ENCODE data around the gene SMAD3. TPM values are rescaled to one million over a fixed set of nuclear protein-coding genes. Genes with fewer than 3 reads are reported as not detected.

SMAD3 gene
- total and polyA plus RNA-seq, 2 of the 4 experiments (the other 2 are of a cell fraction), result 71.0 to 177 TPM

DNA sequence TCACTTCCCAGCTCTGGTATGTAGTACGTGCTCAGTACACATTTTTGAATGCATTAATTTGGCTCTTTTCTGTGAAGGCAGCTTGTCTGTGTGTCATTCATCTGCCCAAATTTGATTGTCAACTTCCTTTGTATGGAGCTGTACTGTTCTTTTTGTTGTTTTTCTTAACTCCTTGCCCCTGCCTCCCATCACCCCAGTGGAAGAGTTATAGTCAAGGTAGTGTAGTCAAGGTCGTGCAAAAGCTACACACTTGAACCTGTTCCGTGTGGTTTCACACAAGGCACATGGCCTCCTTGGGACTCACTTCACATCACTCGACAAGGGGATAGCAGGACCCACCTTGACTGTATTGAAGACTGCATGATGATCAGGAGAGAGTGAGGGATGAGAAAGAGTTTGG lies 37.6 kb downstream of the SMAD3 start:
- intact Hi-C loops (cut with micrococcal nuclease), result no loop called here
- H3K9me3 ChIP-seq (ENCODE audit: control insufficient read depth, insufficient read depth, low read length), result no peaks in the 10 kb centered on the region
- peaks cover 70% of the 10 kb centered on the region for H3K4me1 ChIP-seq (ENCODE audit: control insufficient read depth, insufficient read depth, low read length)
- peak overlapping the region; percentile 43; the same call in 1 of the 2 replicates for H3K18ac ChIP-seq (ENCODE audit: low read depth, low read length)
- no peak for TF ChIP-seq RFX5 (IDR thresholded peaks at IDR 0.05; ENCODE audit: low read depth, low read length)
- TF ChIP-seq, protein P1, sequence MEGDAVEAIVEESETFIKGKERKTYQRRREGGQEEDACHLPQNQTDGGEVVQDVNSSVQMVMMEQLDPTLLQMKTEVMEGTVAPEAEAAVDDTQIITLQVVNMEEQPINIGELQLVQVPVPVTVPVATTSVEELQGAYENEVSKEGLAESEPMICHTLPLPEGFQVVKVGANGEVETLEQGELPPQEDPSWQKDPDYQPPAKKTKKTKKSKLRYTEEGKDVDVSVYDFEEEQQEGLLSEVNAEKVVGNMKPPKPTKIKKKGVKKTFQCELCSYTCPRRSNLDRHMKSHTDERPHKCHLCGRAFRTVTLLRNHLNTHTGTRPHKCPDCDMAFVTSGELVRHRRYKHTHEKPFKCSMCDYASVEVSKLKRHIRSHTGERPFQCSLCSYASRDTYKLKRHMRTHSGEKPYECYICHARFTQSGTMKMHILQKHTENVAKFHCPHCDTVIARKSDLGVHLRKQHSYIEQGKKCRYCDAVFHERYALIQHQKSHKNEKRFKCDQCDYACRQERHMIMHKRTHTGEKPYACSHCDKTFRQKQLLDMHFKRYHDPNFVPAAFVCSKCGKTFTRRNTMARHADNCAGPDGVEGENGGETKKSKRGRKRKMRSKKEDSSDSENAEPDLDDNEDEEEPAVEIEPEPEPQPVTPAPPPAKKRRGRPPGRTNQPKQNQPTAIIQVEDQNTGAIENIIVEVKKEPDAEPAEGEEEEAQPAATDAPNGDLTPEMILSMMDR (conservative IDR thresholded peaks at IDR 0.05; ENCODE audit: low read depth, low read length), result no peak
- TF ChIP-seq CEBPB (IDR thresholded peaks at IDR 0.05; ENCODE audit: low read depth, low read length), result no peak
- TF ChIP-seq MAZ (IDR thresholded peaks at IDR 0.05; ENCODE audit: borderline replicate concordance, low read depth, low read length), result no peak
- TF ChIP-seq RAD21 (IDR thresholded peaks at IDR 0.05; ENCODE audit: low read length), result no peak
- TF ChIP-seq, protein P2, sequence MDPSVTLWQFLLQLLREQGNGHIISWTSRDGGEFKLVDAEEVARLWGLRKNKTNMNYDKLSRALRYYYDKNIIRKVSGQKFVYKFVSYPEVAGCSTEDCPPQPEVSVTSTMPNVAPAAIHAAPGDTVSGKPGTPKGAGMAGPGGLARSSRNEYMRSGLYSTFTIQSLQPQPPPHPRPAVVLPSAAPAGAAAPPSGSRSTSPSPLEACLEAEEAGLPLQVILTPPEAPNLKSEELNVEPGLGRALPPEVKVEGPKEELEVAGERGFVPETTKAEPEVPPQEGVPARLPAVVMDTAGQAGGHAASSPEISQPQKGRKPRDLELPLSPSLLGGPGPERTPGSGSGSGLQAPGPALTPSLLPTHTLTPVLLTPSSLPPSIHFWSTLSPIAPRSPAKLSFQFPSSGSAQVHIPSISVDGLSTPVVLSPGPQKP (IDR thresholded peaks at IDR 0.05; ENCODE audit: borderline replicate concordance, low read depth, low read length), result no peak
- TF ChIP-seq RCOR1 (IDR thresholded peaks at IDR 0.05; ENCODE audit: insufficient replicate concordance, low read length), result no peak
- no peak for TF ChIP-seq MAFK (IDR thresholded peaks at IDR 0.05; ENCODE audit: low read depth, low read length)
- TF ChIP-seq SMC3 (IDR thresholded peaks at IDR 0.05; ENCODE audit: low read depth, low read length), result no peak
- TF ChIP-seq NFE2L2 (IDR thresholded peaks at IDR 0.05; ENCODE audit: low read depth, low read length), result no peak
- no peak for TF ChIP-seq FOS (IDR thresholded peaks at IDR 0.05; ENCODE audit: low read depth, low read length)
- TF ChIP-seq POLR2A (IDR thresholded peaks at IDR 0.05; ENCODE audit: low read depth, low read length), result no peak
- no peak for TF ChIP-seq CHD1 (IDR thresholded peaks at IDR 0.05; ENCODE audit: low read depth, low read length)
- no peak for TF ChIP-seq MXI1 (IDR thresholded peaks at IDR 0.05; ENCODE audit: borderline replicate concordance, low read depth, low read length)
- no peak for TF ChIP-seq BHLHE40 (IDR thresholded peaks at IDR 0.05; ENCODE audit: low read depth, low read length)
- H4K5ac ChIP-seq (ENCODE audit: low read depth, low read length), result peak overlapping the region; percentile 3; the same call in 1 of the 2 replicates
- peaks cover 64% of the 10 kb centered on the region for H3K9me1 ChIP-seq (ENCODE audit: insufficient read depth, low read length)
- DNase-seq (no peak), ATAC-seq (ENCODE audit: low read depth) (no peak)
- H3K4me2 ChIP-seq (ENCODE audit: low read depth, low read length), result no peak overlapping the region
- peak overlapping the region; percentile 83 for H3K4ac ChIP-seq (ENCODE audit: low read depth, low read length)
- peak overlapping the region; percentile 86 for H3K14ac ChIP-seq (replicated peaks; ENCODE audit: low read depth, low read length)
- peaks cover 77% of the 10 kb centered on the region for H4K20me1 ChIP-seq (ENCODE audit: insufficient read depth, low read length)
- peak overlapping the region; percentile 82 for H2BK5ac ChIP-seq (ENCODE audit: low read depth, low read length, poor library complexity, severe bottlenecking)
- no TSS peak for BruUV-seq (replicated peaks)
- peak overlapping the region; percentile 32 for H2AK9ac ChIP-seq (replicated peaks; ENCODE audit: low read depth, low read length, poor library complexity)
- ChIA-PET CTCF (no interaction called here), POLR2A (ENCODE audit: unreplicated experiment) (no interaction called here)
- peak overlapping the region; percentile 88 for H3K23ac ChIP-seq (ENCODE audit: low read depth, low read length)
- H4K8ac ChIP-seq (ENCODE audit: low read depth in 2 of 2, low read length in 2 of 2), result peak overlapping the region; percentile 53 to 67
- dilution Hi-C loops (cut with HindIII; ENCODE audit: low sequenced_read_pairs, unreplicated experiment), result no loop called here
- H3K27me3 ChIP-seq (ENCODE audit: control insufficient read depth, insufficient read depth, low read length), result no peaks in the 10 kb centered on the region
- in situ Hi-C loops (cut with MboI; ENCODE audit: low sequenced_read_pairs), result no loop called here
- H2AFZ ChIP-seq (replicated peaks; ENCODE audit: low read length, poor library complexity), result no peak overlapping the region
- H3K4me3 ChIP-seq (ENCODE audit: insufficient read depth, low read depth, low read length), result no peak overlapping the region
- H3K27ac ChIP-seq (ENCODE audit: insufficient read depth, low read length), result peak overlapping the region; percentile 90
- 80% methylated on average over 1 of the region's 4 CpGs; no CpG with 5 or more reads in 1 of the 2 experiments for WGBS, 2 experiments (ENCODE audit: extremely low coverage in 2 of 2, insufficient read length in 1 of 2)
- H3K79me1 ChIP-seq (ENCODE audit: low read depth in 1 of 2, low read length in 2 of 2), result peaks cover 24 to 87% of the 10 kb centered on the region in 2 experiments
- H3K9ac ChIP-seq (ENCODE audit: low read depth, low read length), result peak overlapping the region; percentile 12; the same call in 1 of the 2 replicates
- H2BK20ac ChIP-seq (ENCODE audit: low read depth, low read length), result peak overlapping the region; percentile 78
- peaks cover 31% of the 10 kb centered on the region for H3K36me3 ChIP-seq (ENCODE audit: control insufficient read depth, insufficient read depth, low read length)
- H4K91ac ChIP-seq (ENCODE audit: insufficient read depth, low read depth, low read length), result peak overlapping the region; percentile 91
- peak overlapping the region; percentile 90 for H2AK5ac ChIP-seq (ENCODE audit: low read depth, low read length)
- peak overlapping the region; percentile 84 for H2BK120ac ChIP-seq (ENCODE audit: low read depth, low read length)
- no peak overlapping the region for H3K56ac ChIP-seq (ENCODE audit: extremely low read depth, insufficient read depth, low read length)
- H2BK15ac ChIP-seq (ENCODE audit: low read depth, low read length), result peak overlapping the region; percentile 56
